AML-193 (cell line): Measurements from ENCODE around the gene BUB3.

ENCODE experiments used
- DNase-seq, 2 experiments: peaks; one replicate each; lab custom pipeline; 2025; lab: John Stamatoyannopoulos, UW

BUB3 gene

GRCh38 chr10:123204127-123204461, 49.9 kb downstream of the BUB3 start:
- no peak for DNase-seq

DNA sequence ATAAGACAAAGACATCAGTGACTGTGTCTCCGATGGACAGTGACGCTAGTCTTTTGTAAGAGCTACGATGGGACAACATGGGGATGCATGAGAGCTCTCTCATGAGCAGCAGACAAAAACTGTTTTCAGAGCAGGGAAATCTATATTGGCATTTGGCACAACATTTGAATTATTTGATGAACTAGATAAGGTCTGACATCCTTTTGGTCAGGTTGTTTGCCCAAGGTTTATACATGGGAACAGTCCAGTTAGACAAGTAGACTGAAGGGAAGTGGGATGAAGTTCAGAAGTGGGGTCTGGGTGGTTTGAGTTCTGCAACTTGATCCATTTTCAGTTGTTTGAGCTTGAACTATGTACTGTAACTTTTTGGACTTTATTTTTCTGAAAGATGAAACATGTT, 50.8 kb downstream of the BUB3 start:
- DNase-seq, result no peak

DNA sequence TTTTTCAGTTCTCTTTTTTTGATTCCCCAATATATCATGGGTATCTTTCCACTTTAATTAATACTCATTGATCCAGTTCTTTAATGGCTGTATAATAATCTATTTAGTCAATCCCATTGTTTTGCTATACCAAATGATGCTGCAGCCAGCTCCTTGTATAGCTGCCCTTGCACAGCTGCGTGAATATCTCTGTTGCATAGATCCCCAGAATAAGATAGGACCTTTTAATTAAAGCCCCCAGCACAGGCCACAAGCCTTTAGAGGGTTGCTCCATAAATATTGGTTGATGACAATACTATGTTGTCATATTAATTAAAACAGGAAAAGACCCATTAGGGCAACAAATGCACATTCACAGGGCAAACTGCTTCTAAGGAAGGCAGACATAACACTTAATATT, 57.9 kb downstream of the BUB3 start:
- no peak for DNase-seq

DNA sequence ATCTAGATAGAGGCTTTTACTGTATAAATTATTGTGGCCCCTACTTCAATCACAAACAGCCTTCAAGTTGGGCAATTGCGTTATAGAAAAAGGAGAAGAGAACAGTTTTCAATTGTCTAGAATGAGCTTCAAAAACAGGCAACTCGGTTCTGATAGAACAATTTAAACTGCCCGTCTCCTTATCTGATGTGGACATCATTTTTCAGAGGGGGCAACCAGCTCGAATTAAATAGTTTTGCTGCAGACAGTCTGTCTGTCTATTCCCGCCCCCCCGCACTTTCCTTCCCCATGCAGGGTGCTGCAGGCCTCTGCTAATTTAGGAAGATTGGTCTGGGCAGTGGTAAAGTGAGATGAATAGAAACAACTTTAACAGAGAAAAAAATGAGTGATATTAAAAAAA, 58.4 kb downstream of the BUB3 start:
- no peak for DNase-seq

DNA sequence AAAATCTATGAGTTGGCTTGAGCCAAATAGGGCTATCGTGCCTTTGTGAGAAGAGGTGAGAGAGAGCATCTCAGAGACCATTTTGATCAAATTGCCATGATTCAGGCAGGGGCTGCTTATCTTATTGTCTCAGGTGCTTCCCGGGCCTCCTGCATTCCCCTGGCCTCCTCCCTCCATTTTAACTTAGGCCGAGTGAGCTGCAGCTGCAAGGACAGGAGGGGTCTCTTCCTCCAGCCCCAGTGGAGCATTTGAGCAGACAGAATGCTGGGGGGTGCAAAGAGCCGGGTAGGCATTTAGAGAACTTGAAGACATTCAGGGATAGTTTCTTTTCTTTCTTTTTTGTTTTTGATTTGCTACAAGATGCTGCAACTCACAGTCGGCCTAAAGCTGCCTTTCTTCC, 59.0 kb downstream of the BUB3 start:
- no peak for DNase-seq
